GM19043 (cell line): ENCODE measurements around the gene FBXO36.
"Not testable (repeated sequence)": the region's sequence is repeated elsewhere in the genome, so short reads cannot be mapped to it uniquely, and the experiment has no call there.

Source experiments
- ATAC-seq: cut with Tn5 transposase; IDR thresholded peaks from one replicate; pipeline ENCODE4 v1.9.1; 2021; ENCODE audit warnings: low read depth; ENCODE audit not compliant: unreplicated experiment

FBXO36 gene

DNA sequence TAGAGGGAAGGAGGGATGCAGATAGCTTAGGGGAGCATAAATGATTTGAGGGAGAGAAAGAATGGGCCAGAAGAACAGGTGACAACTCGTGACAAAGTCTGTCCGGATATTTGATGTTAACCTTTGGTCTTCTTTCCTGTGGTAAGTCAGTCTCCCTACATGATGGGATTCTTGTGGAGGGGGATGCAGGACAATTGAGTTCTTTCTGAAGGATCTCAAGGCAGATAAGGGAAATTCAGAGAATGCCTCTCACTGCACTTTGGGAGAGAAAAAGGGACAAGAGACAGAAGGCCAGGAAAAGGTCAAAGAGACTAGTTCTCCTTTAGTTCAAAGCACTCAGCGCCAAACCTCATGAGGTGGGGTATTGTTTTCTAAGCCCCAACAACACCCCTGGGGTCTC is 34.2 kb downstream of the FBXO36 start:
- ATAC-seq, result no peak

GRCh38 chr2:229963596-229963995 is 41.3 kb downstream of the FBXO36 start:
- ATAC-seq, result not testable (repeated sequence)

DNA sequence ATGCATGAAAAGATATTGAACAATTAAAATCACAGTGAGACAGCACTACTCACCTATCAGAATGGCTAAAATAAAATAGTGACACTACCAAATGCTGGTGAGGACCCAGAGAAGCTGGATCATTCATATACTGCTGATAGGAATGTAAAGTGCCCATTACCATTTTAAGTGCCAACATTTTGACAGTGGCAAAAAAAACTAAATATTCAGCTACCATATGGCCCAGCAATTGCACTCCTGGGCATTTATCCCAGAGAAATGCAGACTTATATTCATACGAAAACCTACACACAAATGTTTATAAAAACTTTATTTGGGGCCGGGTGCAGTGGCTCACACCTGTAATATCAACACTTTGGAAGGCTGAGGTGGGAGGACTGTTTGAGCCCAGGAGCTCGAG is 47.6 kb downstream of the FBXO36 start:
- ATAC-seq, result no peak

- ATAC-seq, result no peak
These were observed 48.1 kb downstream of the FBXO36 start for GRCh38 chr2:229970406-229970805.

DNA sequence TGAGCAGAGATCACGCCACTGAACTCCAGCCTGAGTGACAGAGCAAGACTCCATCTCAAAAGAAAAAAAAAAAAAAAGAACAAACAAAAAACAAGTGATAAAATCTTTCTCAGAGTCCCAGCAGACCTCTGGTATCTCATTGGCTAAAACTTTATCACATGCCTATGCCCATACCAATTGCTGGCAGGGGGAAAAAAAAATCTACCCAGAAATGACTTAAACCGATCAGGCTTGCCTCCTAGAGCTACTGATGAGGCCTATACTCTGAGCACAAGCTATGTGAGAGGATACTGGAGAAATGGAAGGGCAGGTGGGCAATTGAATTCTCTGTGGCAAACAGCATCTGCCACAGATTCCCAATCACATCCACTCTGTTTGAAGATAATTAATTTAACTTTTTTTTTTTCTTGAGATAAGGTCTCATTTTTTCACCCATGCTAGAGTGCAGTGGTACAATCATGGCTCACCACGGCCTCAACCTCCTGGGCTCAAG is 49.0 kb downstream of the FBXO36 start:
- no peak for ATAC-seq

DNA sequence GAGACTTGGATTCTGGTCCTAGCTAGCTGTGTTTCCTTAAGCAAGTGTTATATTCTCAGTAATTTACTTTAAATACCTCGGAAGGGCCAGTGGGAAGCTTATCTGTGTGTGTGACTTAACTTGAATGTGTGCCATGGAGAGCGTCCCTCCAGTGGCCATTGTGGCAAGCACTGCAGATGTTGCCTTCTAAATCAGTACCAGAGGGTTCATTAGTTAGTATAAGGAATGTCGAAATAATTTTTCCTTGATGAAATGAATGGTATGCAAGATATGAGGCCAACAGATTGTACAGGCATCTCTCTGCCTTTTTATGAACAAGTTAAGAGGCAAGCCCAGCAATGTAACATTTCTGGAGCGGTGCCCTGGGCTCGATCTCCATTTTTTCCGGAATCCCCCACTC is 52.0 kb downstream of the FBXO36 start:
- no peak for ATAC-seq

DNA sequence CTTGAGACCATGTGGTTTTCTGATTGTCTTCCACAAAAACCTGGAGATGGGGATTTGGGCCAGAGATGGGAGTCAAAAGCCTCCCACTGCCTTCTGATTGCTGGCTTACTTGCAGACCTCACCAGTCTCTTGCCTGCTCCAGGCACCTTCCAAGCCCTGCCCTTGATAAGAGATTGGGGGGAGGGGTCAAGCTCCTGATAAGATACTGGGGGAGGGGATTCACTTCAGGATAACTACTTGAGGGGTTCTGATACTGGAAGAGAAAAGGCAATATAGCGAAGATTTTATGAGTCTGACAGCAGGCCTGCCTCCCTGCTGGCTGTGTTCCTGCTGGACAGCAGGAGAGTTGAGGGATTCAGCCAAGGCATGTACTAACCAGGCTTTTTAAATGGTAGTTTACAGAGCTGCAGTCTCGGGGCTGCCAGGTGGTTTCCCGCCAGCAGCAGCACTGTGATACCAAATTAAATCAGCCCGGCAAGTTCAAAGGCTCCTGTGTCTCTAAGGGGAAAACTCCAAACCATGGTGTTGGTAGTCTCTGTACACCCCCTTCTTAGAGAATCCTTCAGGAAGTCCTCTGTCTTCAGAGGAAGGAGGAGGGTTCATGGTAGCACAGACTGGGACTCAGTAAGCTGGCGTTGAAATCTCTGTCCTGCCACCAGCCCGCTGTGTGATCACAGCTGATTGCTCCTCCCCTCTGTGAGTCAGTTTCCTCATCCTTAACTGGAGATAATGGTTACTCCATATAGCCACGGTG is 58.3 kb downstream of the FBXO36 start:
- ATAC-seq, result no peak

DNA sequence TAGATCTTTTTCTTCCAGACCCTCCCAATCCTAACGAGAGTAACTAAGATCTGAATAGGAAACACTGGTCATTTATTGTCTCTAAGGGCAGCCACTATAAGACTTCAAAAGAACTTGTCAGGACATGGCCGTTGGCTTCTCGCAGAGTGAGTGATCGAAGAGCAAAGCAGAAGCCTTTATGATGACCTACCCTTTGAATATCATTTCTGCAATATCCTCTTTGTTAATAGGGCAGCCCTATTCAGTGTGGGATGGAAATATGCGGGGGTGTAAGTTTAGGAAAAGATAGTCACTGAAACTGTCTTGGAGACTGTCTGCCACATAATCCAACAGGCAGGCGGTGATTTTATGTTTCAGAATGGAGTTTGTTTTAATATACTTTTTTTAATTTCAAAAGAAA is 70.9 kb downstream of the FBXO36 start:
- no peak for ATAC-seq

- ATAC-seq, result no peak
These were observed 74.0 kb downstream of the FBXO36 start for GRCh38 chr2:229996320-229996719.

DNA sequence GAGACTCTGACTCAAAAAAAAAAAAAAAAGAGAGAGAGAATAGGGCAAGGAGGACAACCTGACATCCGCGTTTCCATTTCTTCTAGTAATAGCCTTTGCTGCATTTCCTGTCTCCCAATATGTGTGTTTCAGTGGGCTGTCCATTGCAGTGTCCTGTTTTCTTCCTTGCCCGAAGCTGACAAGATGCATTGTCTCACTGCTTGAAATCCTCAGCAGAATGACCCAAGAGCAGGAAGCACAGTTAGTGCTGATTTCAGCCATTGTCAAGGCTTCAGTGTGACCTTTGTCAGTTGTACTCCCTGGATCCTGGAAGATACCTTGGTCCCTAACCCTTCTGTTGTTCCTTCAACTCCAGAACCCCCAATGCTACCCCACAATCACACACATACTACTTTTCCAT is 75.3 kb downstream of the FBXO36 start:
- ATAC-seq, result no peak

- ATAC-seq, result peak; percentile 91
These were observed 78.0 kb downstream of the FBXO36 start for GRCh38 chr2:230000118-230000841.

DNA sequence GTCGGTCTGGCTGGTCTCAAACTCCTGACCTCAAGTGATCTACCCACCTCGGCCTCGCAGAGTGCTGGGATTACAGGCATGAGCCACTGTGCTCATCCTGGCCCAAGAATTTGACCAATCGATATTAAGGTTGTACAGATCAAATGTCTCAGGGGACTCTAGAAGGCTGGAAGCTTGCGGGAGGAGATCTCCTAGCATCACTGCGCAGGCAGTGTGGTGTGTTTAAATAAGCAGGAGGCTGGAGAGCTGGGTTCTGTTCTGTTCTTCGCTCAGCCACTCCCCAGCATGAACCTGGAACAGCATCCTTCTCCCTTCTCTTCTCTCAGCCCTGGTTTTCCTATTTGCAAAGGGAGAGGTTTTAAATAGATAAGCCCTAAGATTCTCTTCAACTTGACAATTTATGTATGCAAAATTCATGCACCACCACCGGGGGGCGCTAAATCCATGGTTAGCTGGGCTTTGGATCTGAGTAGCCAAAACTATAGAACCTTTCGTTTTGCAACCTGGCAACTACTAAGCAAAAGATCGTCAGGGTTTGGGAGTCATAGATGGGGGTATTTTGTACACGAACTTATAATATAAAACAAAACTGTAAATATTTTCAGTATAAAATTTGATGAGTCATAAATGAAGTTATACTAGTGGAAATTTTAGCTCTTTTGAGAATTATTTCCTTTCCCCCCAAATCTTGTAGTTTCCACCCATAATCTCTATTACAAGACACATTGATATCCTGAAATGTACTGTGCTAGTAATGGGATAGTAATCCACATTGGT is 85.8 kb downstream of the FBXO36 start:
- ATAC-seq, result no peak

DNA sequence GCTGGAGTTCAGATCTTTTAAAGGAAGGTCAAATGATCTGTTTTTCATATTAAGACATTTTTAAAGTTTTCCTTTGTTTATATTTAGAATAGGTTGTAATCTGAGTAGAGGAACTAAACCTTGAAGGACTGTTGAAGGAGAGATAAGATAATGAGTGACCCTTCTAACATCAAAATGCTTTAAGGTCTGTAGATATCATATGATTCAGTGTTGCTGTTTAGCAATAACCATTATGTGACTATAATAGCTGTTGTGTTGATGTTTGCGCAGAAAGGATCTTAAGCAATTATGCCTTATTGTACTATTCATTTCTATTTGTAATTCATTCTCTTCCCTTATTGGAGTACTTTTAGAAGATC is 86.4 kb downstream of the FBXO36 start:
- no peak for ATAC-seq

DNA sequence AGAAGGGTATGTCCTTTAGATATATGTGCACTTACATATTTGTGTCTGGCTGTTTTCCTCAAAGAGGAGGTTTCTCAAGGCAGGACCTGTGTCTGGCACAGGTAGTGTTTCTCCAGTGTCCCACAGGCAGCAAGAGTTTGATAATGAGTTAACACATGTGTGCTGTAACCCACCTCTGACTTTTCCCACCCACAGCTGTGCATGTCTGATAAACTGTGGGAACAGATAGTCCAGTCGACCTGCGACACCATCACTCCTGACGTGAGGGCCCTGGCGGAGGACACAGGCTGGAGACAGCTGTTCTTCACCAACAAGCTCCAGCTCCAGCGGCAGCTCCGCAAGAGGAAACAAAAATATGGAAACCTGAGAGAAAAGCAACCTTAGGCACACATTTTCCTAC is 88.2 kb downstream of the FBXO36 start:
- ATAC-seq, result no peak

- ATAC-seq, result no peak
These were observed 89.3 kb downstream of the FBXO36 start for GRCh38 chr2:230011617-230012016.

GRCh38 chr2:230012267-230012884 is 90.1 kb downstream of the FBXO36 start:
- ATAC-seq, result no peak

GRCh38 chr2:230016844-230017243 is 94.5 kb downstream of the FBXO36 start:
- ATAC-seq, result no peak

DNA sequence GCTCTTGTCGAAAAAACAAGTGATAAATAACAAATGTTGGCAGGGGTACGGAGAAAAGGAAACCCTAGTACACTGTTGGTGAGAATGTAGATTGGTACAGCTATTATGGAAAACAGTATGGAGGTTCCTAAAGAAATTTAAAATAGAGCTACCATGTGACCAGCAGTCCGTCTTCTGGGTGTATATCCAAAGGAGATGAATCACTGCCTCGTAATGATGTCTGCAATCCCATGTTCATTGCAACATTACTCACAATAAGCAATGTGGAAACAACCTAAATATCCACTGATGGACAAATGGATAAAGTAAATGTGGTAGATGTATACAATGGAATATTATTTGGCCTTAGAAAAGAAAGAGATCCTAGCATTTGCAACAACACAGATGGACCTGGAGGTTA is 95.8 kb downstream of the FBXO36 start:
- ATAC-seq, result no peak

- ATAC-seq, result no peak
These were observed 97.4 kb downstream of the FBXO36 start for GRCh38 chr2:230019742-230020141.

DNA sequence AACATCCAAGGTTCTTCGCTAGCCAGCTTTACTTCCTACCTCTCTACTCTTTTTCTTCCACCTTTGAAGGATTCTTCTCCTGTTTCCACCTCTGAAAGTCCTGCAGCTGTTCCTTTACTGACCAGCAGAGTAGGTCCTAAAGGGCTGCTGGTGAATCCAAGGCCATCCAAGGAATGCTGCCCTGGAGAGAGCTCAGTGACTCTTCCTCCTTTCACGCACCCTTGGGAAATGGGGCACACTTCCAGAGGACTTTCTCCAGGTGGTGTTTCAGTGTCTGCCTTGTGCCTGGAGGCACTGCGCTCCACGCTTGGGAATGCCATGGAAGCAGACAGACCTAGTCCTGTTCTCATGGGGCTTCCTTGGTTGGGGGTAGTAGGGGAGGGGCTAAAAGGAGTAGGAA is 101.0 kb downstream of the FBXO36 start:
- no peak for ATAC-seq

- no peak for ATAC-seq
These were observed 119.9 kb downstream of the FBXO36 start for GRCh38 chr2:230042195-230042594.
